GM18870 (cell line): Measurements from ENCODE around the gene SLC38A10.

Source experiments
- ATAC-seq: cut with Tn5 transposase; IDR thresholded peaks from one replicate; pipeline ENCODE4 v1.9.1; 2021; ENCODE audit warnings: moderate library complexity; ENCODE audit not compliant: unreplicated experiment

SLC38A10 gene

GRCh38 chr17:81279278-81280275, 15.5 kb downstream of the SLC38A10 start:
- no peak for ATAC-seq

GRCh38 chr17:81278831-81279230, 16.3 kb downstream of the SLC38A10 start:
- no peak for ATAC-seq

- ATAC-seq, result no peak
Observed at GRCh38 chr17:81277946-81278693, 17.0 kb downstream of the SLC38A10 start.

GRCh38 chr17:81277421-81277820, 17.7 kb downstream of the SLC38A10 start:
- no peak for ATAC-seq

- no peak for ATAC-seq
Observed at GRCh38 chr17:81276781-81277180, 18.3 kb downstream of the SLC38A10 start.

- no peak for ATAC-seq
Observed at GRCh38 chr17:81274471-81274855, 20.6 kb downstream of the SLC38A10 start.

- no peak for ATAC-seq
Observed at GRCh38 chr17:81273698-81274470, 21.2 kb downstream of the SLC38A10 start.

- no peak for ATAC-seq
Observed at GRCh38 chr17:81272616-81273015, 22.5 kb downstream of the SLC38A10 start.

- ATAC-seq, result no peak
Observed at GRCh38 chr17:81271226-81271625, 23.9 kb downstream of the SLC38A10 start.

GRCh38 chr17:81270279-81270678, 24.8 kb downstream of the SLC38A10 start:
- no peak for ATAC-seq

GRCh38 chr17:81267390-81268067, 27.6 kb downstream of the SLC38A10 start:
- no peak for ATAC-seq

- ATAC-seq, result no peak
Observed at GRCh38 chr17:81265576-81265975, 29.5 kb downstream of the SLC38A10 start.

- no peak for ATAC-seq
Observed at GRCh38 chr17:81264640-81265039, 30.5 kb downstream of the SLC38A10 start.

GRCh38 chr17:81263371-81264181, 31.5 kb downstream of the SLC38A10 start:
- no peak for ATAC-seq

GRCh38 chr17:81261582-81262336, 33.3 kb downstream of the SLC38A10 start:
- ATAC-seq, result no peak

GRCh38 chr17:81261096-81261495, 34.0 kb downstream of the SLC38A10 start:
- ATAC-seq, result no peak

GRCh38 chr17:81260641-81261040, 34.5 kb downstream of the SLC38A10 start:
- no peak for ATAC-seq

GRCh38 chr17:81260171-81260570, 34.9 kb downstream of the SLC38A10 start:
- ATAC-seq, result no peak

GRCh38 chr17:81259058-81259605, 36.0 kb downstream of the SLC38A10 start:
- no peak for ATAC-seq
